Hepatic stellate cell (primary cell): Measurements from ENCODE around the gene MMP27.

ENCODE experiments used
- DNase-seq: peaks from one replicate; pipeline ENCODE4 v3.0.0; 2011; ENCODE audit warnings: low spot score

MMP27 gene

DNA sequence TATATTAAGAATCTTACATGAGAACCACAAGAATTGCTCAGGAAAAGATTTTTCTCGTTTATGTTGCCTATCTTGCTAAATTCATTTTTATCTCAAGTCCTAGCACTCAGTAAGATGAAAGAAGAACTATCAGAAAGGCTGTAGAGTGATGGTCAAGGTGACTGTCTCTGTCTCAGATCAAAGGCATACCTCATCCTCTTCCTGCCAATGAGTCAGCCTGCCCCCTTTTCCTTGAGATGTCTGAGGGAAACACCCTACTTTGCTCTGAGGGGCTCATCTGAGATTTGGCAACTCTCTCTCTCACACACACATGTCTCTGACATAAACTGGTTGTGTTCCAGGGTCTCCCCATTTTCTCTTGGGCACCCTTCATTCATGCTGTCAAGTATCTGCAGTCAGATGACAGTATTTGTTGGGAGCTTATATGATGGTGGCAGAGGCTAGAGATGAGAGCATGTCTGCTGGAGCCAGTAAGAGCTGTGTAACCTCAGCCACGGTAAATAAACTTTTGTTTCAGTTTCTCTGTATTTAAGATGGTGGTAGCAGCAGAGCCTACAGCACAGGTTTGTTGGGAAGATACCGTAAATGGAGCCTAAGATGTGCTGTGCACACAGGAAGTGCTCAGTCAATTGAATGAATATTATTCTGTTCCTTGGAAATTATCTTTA lies 1.6 kb downstream of the MMP27 start:
- DNase-seq = no peak

- no peak for DNase-seq
Observed at GRCh38 chr11:102695201-102695600, 10.4 kb downstream of the MMP27 start.

DNA sequence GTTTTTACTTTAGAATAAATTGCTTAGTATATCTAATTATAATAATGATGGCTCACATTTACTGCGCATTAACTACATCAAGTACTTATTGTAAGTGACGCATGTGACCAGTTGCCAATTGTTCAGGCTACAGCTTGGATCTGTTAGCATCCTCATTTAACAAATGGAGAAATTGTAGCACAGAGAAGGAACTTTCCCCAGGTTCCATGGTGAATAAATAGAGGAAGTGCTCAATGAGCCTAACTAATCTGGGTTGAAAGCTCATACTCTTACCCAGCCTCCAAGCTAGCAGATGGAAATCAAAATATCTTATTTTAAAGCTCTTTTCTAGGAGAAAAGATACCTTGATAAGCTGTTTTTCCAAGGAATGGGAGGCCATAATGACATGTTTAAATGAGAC lies 19.8 kb downstream of the MMP27 start:
- DNase-seq = no peak

GRCh38 chr11:102685338-102685737 lies 20.2 kb downstream of the MMP27 start:
- DNase-seq = no peak

GRCh38 chr11:102683277-102683676 lies 22.3 kb downstream of the MMP27 start:
- no peak for DNase-seq

DNA sequence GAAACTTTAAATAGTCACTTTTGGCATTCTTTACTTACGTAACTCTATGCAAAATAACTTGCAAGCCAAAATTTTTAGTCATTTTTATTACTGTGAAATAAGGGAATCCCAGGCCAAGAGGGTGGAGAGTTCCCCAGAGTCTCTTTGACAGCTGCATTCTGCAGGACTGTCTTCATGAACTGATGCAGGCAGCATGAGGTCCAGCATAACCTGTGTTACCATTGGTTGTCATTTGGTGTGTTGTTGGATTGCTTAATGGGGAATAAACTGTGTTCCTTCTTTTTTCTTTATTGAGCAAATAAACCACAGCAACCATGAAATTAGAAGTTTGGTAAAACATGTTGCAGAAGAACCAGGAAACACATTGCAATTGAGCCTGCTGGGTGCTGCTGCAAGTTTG lies 24.6 kb downstream of the MMP27 start:
- no peak for DNase-seq

GRCh38 chr11:102678022-102678421 lies 27.5 kb downstream of the MMP27 start:
- DNase-seq = no peak

DNA sequence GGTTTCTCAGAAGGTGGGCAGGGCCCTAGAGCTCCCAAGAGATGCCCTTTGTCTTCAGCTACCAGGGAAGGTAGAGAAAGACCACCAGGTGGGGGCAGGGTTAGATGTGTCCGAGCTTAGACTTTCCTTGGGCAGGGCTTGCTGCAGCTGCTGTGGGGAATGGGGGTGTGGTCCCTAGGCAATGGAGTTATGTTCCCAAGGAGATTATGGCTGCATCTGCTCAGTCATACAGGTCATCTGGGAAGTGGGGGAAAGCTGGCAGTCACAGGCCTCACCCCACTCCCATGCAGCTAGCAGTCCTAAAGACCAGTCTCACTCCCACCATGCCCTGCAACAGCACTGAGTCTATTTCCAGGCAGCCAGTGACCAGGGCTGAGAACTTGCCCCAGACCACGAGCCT lies 29.5 kb downstream of the MMP27 start:
- DNase-seq = no peak

- no peak for DNase-seq
Observed at GRCh38 chr11:102669664-102670063, 35.9 kb downstream of the MMP27 start.

DNA sequence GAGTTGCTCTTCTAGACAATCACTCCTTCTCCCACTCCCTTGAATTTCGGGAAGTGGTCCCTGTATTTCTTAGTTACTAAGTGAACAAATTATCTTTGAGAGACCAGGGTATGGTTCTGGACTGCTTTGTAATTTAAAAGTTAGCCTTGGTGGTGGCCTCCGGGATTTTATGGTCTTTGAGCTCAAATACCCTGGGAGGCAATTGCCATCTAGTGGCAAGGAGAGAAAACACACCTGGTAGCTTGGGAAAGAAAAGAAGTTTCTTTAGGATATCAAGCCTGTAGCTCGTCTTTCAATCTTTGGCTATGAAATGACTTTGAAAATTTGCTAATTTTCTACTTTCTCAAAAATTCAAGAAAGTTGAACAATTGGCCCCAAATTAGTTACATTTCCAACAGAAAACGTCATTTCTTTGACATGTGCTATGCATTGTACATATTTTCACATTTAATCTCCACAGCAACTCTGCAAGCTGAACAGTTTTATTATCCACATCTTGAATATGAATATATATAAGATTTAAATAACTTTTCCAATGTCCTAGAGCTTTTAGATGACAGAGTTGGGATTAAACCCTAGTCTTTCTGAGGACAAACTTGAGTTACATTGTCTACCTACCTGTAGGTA lies 39.1 kb downstream of the MMP27 start:
- peak; percentile 43 for DNase-seq

GRCh38 chr11:102664001-102664752 lies 41.4 kb downstream of the MMP27 start:
- no peak for DNase-seq

DNA sequence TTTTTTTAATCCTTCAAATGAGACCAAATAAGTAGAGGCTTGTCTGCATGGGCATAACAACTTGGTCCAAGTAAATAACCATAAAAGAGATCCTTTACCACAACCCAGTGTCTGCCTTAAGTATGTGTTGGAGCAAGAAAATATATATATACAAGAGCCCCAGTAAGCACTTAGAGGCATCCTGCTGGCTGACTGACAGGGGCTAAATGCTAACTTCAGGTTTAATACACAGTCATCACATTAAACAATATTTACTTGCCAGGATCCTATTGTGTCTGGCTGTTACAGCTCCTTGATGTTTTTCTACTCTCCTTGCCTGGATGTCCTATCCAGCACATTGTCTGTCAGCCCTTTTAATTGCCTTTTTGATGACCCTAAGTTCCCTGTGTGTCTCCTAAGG lies 43.0 kb downstream of the MMP27 start:
- no peak for DNase-seq

- DNase-seq = no peak
Observed at GRCh38 chr11:102661040-102661439, 44.5 kb downstream of the MMP27 start.

DNA sequence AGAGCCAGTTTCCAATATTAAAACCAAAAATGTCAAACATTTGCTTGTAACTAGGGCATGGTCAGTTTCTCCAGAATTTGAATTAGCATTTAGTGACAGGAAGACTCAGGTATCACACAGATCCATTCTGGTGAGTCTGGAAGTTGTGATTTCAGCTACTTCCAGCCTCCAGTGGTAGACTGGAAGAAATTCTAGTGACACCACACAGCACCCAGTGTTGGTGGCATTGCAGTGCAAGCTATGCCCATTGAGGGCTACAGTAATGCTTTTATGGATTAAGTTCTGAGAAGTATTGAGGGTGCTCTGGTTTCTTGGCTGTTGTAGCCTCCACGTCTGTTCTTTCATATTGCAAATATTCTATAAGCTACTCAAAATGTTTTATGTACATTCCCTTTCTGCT lies 49.0 kb downstream of the MMP27 start:
- DNase-seq = no peak

DNA sequence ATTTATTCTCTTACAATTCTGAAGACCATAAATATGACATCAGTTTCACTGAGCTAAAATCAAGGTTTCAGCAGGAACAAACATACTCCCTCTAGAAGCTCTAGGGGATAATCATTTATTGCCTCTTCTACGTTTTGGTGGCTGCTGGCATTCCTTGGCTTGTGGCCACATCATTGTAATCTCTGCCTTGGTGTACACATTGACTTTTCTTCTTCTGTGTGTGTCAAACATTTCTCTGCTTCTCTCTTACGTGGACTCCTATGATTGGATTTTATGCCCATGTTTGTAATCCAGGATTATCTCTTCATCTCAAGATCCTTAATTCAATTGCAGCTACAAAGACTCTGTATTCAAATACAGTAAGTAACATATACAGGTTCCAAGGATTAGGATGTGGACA lies 50.0 kb downstream of the MMP27 start:
- no peak for DNase-seq

DNA sequence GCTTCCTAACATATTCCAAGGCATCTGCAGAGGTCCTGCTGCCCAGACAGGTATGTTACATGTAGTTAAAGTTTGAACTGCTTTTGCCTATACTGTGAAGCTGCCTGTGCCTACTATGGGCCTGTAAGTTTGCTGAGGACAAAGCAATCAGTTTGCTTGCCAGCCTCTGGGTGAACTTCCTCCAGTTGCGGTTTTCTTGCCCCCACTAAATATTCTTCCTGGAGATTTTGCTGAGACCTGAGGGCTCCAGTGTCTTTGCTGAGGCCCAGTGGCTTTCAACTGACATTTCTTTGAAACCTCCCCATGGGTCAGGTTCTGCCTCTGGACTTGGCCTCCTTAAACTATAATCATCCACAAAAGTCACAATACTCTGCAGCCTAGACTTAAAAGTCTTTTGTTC lies 50.8 kb downstream of the MMP27 start:
- DNase-seq = no peak

- no peak for DNase-seq
Observed at GRCh38 chr11:102653744-102654291, 51.8 kb downstream of the MMP27 start.

DNA sequence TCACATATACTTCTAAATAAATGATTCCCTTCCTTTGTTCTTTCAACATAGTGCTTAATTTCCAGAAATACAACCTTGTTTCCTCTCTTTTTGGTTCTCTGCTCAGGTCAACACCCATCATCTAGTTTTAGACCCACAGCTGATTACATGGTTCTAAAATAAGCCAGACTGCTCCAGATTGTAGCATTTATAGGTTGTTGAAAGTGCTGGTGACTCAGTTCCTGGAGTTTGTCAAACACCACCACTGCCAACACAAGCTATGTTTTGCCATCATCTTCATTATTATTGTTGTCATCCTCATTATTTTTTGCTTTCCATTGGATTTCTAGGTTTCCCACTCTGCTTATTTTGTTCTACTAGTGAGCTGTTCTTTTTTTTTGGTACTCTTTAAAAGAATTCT lies 58.1 kb downstream of the MMP27 start:
- DNase-seq = no peak

DNA sequence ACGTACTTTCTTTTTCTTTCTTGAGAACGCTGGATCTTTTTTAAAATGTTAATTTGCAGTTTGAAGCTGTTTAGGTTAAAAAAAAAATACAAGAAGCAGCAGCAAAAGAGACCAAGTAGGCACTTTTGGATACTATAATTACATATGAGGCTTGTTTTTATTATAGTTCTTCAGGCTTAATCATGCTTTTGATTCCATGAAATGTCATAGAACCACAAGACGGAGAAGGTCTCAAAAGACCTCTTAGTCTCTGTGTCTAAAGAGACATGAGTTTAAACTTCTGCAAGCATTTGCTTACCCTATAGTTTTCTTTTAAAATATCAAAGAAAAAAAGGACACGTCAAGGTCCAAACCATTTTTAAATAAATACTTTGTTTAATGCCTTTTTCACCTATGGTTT lies 61.6 kb downstream of the MMP27 start:
- no peak for DNase-seq
